Stimulated activated effector memory CD8-positive, alpha-beta T cell treated with anti-CD3 and anti-CD28 coated beads, Interleukin-12 subunit alpha, Interleukin-12 subunit beta, amount 100 ng/mL, for 72 hours (primary cell): Measurements from ENCODE around the gene VPS37C.

Source experiments
- ATAC-seq: fragments of 150-1000 bp; cut with Tn5 transposase; 2 replicates; pipeline ENCODE4 v1.10.0; 2021
- DNase-seq, 2 donors: peaks; one replicate each; pipeline ENCODE4 v3.0.0; 2021 to 2022; ENCODE audit warnings: low spot score in 2 of 2
- H3K27ac Mint-ChIP-seq: one replicate; pipeline ENCODE4 v1.8.0; 2022; ENCODE audit warnings: mild to moderate bottlenecking, mixed read lengths
- H3K36me3 Mint-ChIP-seq: one replicate; pipeline ENCODE4 v1.8.0; 2022; ENCODE audit warnings: mild to moderate bottlenecking, mixed read lengths
- H3K4me1 Mint-ChIP-seq: one replicate; pipeline ENCODE4 v1.8.0; 2022; ENCODE audit warnings: mixed read lengths
- H3K4me3 Mint-ChIP-seq: one replicate; pipeline ENCODE4 v1.8.0; 2022; ENCODE audit warnings: mild to moderate bottlenecking, mixed read lengths
- H3K9me3 Mint-ChIP-seq: one replicate; pipeline ENCODE4 v1.8.0; 2022; ENCODE audit warnings: mixed read lengths

VPS37C gene

DNA sequence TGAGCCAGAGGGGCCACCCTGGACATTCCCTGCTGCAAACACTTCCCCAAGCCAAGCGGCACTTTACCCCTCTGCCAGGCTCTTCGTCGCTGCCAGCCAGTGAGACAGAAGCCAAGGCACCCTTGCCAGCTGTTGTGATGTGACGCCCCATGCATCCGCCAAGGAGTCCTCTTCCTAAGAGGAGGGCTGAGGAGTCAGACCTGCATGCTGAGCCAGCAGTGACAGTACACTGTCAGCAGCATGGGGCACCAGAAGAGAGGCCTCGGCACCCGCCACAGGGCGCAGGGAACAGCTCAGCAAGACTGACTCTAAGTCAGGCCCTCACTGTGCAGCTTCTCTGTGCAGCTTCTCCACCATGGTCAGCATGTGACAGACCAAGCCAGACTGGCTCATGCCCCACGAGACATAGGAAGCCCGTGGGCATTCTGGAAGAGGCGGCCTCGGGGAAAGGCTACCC is 26.4 kb downstream of the VPS37C start:
- DNase-seq (no peak), ATAC-seq (no peak)
- Mint-ChIP-seq H3K27ac (peak overlapping the region; percentile 21), H3K9me3 (no peaks in the 10 kb centered on the region), H3K4me3 (no peak overlapping the region), H3K4me1 (peaks cover 3% of the 10 kb centered on the region), H3K36me3 (peaks cover 7% of the 10 kb centered on the region)

DNA sequence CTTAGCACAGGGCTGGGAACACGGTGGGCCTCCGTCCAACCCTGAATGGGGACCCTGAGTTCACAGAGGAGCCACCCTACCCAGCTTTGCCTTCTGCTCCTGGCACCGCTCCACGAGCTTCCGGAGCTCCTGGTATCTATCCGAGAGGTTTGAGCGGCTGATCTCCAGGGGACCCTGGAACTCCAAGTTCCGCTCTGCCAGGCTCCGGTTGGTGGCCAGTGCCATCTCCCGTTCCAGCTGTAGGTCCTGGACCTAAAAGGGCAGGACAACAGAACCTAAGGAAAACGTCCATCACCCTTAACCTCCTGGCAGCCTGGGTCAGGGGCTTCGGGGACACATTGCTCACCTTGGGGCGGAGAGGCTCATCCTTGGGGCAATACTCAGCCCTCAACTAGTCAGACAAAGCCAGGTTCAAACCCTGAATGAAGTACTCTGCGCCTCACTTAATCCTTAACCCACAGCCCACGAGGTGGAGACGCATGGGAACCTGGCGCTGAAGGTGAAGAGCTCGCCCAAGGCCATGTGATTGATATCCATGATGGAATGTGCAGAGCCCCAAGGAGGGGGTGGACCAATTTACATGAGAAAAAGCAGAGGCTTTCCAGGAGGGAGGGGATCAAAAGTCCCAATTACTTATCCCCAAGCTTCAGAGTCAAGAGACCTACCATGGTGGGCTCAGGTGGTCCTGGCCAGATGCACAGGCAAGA is 27.1 kb downstream of the VPS37C start:
- H3K4me3 Mint-ChIP-seq: no peak overlapping the region
- ATAC-seq: no peak
- peaks cover 7% of the 10 kb centered on the region for H3K4me1 Mint-ChIP-seq
- no peak for DNase-seq
- H3K27ac Mint-ChIP-seq: peak overlapping the region; percentile 21
- no peaks in the 10 kb centered on the region for H3K9me3 Mint-ChIP-seq
- H3K36me3 Mint-ChIP-seq: peaks cover 11% of the 10 kb centered on the region

DNA sequence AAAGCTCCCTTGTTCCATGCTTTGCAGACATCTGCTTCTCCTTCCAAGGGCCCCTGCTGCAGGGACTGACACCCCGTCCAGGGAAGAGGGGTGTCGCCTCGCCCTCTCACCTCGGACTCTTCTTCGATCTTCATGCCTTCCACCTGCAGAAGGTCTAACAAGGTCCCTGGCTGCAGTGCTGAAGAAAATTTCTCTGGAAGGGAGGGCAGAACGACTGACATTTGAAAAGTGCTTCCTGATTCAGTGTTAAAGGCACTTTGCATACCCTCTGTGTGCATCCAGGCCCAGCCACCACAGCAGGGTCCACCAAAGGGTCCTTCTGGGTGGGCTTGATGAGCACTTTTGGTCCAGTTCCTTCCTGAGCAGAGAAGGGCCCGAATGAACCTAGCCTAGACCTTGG is 28.1 kb downstream of the VPS37C start:
- DNase-seq (no peak), ATAC-seq (no peak)
- peaks cover 21% of the 10 kb centered on the region for H3K36me3 Mint-ChIP-seq
- H3K27ac Mint-ChIP-seq: no peak overlapping the region
- no peak overlapping the region for H3K4me3 Mint-ChIP-seq
- no peaks in the 10 kb centered on the region for H3K9me3 Mint-ChIP-seq
- peaks cover 7% of the 10 kb centered on the region for H3K4me1 Mint-ChIP-seq

DNA sequence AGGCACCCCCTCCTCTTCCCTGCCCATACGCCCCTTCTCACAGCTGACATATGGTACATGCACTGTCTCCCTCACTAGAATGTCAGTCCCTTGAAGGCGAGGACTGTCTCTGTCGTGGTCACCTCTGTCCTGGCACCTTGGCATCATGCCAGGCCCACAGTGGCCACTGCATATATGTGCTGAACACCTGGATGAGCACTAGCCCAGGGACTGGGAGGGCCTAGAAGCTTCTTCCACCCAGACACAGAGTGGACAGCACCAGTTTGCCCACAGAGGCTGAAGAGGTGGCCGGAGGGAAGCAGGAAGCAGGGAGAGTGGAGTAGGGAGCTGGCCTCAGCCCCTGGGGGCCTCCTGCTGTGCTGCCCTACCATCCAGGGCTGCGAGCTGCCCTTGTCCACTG is 28.6 kb downstream of the VPS37C start:
- Mint-ChIP-seq H3K9me3 (no peaks in the 10 kb centered on the region), H3K4me3 (no peak overlapping the region), H3K4me1 (peaks cover 7% of the 10 kb centered on the region), H3K27ac (peak overlapping the region; percentile 73), H3K36me3 (peaks cover 24% of the 10 kb centered on the region)
- DNase-seq (no peak), ATAC-seq (no peak)

DNA sequence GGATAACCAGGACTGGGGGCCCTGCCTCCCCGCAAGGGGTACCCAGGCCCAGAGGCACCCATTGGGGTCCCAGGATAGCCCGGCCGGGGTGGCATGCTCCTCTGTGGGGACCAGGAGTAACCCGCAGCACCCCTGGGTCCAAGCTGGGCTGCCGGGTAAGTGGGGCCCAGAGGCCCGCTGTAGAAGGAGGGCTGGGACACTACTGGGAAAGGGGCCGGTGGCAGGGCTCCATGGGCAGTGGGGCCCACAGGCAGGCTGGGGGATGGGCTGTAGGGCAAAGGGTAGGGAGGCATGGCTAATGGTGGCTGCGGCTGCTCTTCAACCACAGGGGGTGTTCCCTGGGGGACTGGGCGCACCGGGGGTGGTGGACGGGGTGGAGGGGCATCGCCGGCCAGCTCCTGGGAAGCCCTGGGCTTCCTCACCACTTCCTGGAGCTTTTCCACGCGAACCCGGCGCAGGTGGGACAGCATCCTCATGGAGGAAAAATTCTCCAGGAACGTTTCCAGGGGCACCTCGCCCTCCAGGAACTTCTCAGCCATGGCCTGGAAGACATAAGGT is 29.1 kb downstream of the VPS37C start:
- H3K4me1 Mint-ChIP-seq: peaks cover 7% of the 10 kb centered on the region
- H3K36me3 Mint-ChIP-seq: peaks cover 28% of the 10 kb centered on the region
- H3K27ac Mint-ChIP-seq: peak overlapping the region; percentile 73
- ATAC-seq (no peak), DNase-seq (no peak)
- no peak overlapping the region for H3K4me3 Mint-ChIP-seq
- no peaks in the 10 kb centered on the region for H3K9me3 Mint-ChIP-seq

DNA sequence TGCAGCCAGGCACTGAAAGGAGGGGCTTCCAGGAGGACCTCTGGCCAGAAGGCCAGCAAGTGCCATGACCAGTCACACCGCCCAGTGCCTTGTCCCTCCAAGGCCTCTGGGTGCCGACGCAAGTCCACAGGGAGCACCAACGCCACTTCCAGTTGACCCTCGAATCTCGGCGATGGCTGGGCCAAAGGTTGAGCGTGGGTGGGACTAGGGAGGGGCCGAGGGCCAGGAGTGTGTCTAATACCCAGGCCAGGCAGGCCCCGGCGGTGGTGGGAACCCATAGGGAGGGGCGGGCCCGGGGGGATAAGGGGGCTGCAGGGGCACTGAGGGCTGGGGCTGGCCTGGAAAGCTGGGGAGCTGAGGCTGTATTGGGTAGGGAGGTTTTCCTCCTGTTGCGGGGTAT is 29.6 kb downstream of the VPS37C start:
- Mint-ChIP-seq H3K36me3 (peaks cover 33% of the 10 kb centered on the region), H3K4me1 (peaks cover 7% of the 10 kb centered on the region), H3K4me3 (no peak overlapping the region), H3K27ac (no peak overlapping the region), H3K9me3 (no peaks in the 10 kb centered on the region)
- ATAC-seq (no peak), DNase-seq (no peak)

DNA sequence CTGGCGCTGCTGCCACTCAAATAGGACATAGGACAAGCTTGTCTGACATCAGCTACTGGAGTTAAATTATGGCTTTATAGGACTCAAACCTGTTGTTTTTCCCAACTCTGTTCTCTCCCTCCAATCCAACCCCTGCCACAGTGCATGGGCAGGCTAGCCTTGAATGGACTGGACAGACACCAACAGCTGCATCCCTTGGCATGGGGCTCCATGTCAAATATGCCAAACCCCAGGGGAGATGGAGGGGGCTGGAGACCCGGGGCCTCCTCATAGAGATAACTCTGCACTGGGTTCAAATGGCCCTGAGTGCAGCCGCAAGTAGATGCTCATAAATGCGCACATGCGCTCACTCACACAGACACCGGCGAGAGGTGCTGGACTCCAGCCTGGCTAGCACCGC is 30.0 kb downstream of the VPS37C start:
- H3K4me3 Mint-ChIP-seq: no peak overlapping the region
- ATAC-seq (no peak), DNase-seq (no peak)
- peaks cover 7% of the 10 kb centered on the region for H3K4me1 Mint-ChIP-seq
- H3K9me3 Mint-ChIP-seq: no peaks in the 10 kb centered on the region
- H3K27ac Mint-ChIP-seq: peak overlapping the region; percentile 63
- peaks cover 37% of the 10 kb centered on the region for H3K36me3 Mint-ChIP-seq

DNA sequence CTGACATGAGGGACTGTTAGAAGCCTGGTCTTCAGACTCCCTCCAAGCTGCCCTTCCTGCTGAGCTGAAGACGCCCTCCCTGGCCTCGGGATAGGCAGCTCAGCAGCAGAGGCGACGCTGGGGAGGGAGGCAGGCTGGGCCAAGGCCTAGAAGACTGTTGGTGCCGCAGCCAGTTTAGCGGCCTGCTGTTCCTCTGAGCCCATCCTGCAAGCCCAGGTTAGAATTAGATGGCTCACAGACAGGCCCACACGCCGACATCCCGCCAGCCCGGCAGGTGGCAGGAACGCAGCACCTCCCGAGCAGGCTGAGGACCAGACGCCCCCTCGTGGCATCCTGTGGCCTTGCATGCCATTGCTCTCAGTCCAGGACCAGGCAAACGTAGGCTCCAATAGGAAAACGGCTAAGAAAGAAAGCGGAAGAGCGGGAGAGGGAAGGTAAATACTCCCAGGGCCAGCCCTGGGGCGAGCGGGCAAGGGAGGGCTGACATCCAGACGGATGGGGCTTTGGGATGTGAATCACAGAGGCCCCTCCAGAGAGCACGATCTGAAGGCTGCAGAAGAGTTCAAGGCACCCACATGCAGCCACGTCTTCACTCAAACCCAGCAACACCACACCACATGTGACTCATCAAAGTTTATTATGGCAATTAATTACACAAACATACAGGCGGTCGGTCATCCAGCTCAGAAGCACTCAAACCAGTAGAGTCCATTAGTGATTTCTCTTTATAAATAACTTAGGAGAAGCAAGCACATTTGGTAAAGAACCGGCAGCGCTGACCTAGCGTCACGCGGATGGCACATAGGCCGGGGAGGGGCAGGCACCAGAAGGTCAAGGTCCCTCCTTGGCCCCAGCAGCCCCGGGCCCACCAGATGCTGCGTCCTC is 31.3 kb downstream of the VPS37C start:
- DNase-seq (peak; percentile 85 to 94), ATAC-seq (peak; percentile 89)
- peaks cover 49% of the 10 kb centered on the region for H3K36me3 Mint-ChIP-seq
- H3K4me3 Mint-ChIP-seq: peak overlapping the region; percentile 44
- H3K4me1 Mint-ChIP-seq: peaks cover 7% of the 10 kb centered on the region
- no peaks in the 10 kb centered on the region for H3K9me3 Mint-ChIP-seq
- peak overlapping the region; percentile 63 for H3K27ac Mint-ChIP-seq

DNA sequence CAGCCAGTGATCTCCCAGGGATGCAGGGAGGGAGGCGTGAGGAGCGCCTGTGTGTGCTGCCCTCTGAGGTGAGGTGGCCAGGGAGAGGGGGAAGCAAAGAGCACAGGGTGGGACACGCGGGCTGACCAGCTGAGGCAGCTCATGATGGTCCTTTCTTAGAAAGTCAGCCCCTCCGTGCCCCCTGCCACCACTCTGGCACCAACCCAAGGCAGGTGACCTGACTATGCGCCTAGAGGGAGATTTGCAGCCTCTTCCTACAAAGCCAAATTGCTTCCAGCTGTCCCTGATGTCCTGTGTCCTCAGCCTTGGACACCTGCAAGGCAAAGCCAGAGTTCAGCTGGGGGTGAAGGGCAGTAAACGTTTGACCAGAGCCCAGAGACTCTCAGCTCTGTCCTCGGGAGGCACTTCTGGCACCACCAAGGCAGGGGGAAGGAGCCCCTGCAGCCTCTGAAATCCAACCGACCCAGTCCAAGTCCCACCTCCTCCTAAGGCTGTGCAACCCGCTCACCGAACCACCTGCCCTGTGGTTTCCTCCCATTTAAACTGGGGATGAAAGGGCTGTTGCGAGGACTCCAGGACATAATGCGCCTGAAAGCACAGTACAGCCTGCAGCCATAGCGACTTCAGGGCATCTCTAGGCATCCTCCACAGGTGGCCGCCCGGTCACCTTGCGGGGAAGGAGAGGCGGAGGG is 32.1 kb downstream of the VPS37C start:
- Mint-ChIP-seq H3K4me3 (no peak overlapping the region), H3K4me1 (peaks cover 7% of the 10 kb centered on the region), H3K9me3 (no peaks in the 10 kb centered on the region), H3K27ac (no peak overlapping the region), H3K36me3 (peaks cover 57% of the 10 kb centered on the region)
- ATAC-seq (no peak), DNase-seq (no peak)

DNA sequence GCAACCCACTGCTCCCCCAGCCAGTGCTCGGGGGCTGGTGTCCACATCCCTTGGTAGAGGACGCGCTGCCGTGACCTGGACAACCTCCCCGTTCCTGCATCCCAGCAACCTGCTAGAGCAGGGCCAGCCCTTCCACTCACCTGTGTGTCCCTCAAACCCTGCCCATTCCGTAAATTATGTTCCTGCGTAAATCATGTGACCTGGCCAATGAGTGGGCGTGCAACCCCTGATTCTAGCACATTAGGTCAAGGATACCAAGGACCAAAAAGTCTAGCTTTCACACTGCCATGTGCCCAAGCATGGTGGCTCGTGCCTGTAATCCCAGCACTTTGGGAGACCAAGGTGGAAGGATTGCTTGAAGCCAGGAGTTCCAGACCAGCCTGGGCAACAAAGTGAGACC is 33.2 kb downstream of the VPS37C start:
- peaks cover 68% of the 10 kb centered on the region for H3K36me3 Mint-ChIP-seq
- ATAC-seq: no peak
- no peak overlapping the region for H3K27ac Mint-ChIP-seq

DNA sequence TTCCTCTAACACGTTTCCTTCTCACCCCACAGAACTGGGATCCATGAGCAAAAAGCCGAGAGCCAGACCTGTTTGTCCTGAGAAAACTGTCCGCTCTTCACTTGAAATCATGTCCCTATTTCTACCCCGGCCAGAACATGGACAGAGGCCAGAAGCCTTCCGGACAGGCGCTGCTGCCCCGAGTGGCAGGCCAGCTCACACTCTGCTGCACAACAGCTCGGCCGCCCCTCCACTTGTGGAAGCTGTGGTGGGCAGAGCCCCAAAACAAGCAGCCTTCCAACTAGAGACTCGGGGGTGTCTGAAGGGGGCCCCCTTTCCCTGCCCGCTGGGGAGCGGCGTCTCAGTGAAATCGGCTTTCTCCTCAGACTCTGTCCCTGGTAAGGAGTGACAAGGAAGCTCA is 35.0 kb downstream of the VPS37C start:
- H3K36me3 Mint-ChIP-seq: peaks cover 78% of the 10 kb centered on the region
- no peak for ATAC-seq

More for the DNA sequence above, 33.2 kb downstream of the VPS37C start:
- no peak for DNase-seq
- Mint-ChIP-seq H3K4me1 (peaks cover 7% of the 10 kb centered on the region), H3K9me3 (no peaks in the 10 kb centered on the region), H3K4me3 (no peak overlapping the region)

DNA sequence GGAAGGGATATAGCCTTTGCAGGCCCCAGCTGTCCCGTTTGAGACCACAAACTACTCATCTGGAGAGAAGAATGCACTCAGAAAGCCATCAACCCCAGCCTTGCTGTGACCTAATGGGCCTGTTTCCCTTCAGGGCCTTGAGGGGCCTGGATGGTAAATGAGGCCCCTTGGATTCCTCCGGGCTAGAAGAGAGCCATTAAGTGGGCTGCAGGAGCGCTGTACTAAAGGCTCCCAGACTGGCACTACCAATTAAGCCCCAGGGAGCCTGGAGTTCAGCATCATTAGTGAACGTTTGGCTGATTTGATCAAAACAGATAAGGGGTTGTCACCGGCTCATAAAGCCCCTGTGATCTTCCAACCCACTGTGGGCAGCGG is 35.9 kb downstream of the VPS37C start:
- H3K4me1 Mint-ChIP-seq: peaks cover 8% of the 10 kb centered on the region
- peaks cover 87% of the 10 kb centered on the region for H3K36me3 Mint-ChIP-seq
- ATAC-seq: no peak
- H3K27ac Mint-ChIP-seq: no peak overlapping the region
- H3K9me3 Mint-ChIP-seq: no peaks in the 10 kb centered on the region
- no peak for DNase-seq
- H3K4me3 Mint-ChIP-seq: no peak overlapping the region

More for the DNA sequence above, 35.0 kb downstream of the VPS37C start:
- no peak for DNase-seq
- Mint-ChIP-seq H3K4me3 (no peak overlapping the region), H3K4me1 (peaks cover 7% of the 10 kb centered on the region), H3K27ac (peak overlapping the region; percentile 79), H3K9me3 (no peaks in the 10 kb centered on the region)

DNA sequence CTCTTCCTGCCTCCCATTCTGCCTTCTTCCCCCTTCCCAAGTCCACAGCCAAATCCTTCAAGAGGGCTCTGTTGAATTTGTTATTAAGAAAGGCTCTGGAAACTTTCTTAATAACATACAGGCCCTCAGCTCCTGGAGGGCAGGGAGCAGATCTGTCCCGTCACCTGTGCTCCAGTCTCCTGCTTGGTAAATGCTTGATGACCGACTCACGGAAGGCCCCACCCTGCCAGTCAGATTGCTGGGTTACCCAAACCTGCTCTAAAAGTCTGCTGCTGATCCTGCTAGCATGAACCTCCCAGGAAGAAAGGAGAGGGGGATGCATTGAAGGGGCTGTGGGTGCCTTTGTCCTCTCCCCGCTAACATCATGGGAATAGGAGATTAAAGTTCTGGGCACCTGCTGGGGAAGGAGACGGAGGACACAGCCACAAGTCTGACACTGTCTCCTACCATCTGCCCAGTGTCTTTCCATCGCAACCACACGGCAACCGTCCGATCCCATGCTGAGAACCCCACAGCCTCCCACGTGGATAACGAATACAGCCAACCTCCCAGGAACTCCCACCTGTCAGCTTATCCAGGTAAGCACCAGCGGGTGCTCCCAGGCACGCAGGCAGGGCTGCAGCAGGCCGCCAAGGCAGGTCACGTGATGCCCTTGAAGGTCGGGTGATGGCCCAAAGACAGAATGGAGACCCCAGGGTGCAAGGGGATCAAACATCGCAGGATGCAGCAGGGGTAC is 36.5 kb downstream of the VPS37C start:
- peaks cover 10% of the 10 kb centered on the region for H3K4me1 Mint-ChIP-seq
- peaks cover 88% of the 10 kb centered on the region for H3K36me3 Mint-ChIP-seq
- no peak overlapping the region for H3K27ac Mint-ChIP-seq

DNA sequence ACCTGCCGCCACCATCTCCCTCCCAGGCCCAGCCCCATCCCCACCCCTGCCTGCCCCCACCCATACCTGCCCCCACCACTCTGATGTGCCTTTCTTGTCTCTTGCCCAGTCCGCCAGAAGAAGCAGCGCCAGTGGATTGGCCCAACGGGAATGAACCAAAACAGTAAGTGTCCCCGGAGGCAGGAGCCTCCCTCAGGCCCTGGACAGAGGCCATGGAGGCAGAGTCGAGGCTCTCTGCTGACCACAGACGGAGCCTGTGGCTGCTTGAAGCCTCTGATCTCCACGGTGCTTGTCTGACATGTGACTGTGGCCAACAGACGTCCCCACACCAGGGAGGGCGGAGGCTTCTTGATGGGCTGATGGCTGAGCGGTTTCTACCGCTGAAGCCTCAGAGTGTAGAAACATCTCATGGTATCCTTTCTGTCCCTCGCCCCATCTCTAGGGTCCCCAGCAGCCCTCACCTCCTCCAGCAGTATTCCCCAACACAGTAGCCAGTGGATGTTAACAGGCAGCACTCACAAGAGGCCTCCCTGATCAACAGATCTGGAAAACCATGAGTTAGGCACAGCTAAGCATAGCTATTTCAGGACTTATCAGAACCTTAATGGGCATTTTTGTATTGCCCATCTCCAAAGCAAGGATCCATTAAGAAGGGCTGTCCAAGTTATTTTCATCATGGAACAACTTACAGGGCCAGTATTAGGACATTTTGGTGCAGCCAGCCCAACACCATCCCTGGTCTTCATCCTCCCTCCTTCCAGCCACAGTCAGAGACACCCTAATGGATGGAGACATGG is 37.3 kb downstream of the VPS37C start:
- Mint-ChIP-seq H3K4me1 (peaks cover 15% of the 10 kb centered on the region), H3K27ac (peak overlapping the region; percentile 63), H3K36me3 (peaks cover 91% of the 10 kb centered on the region), H3K4me3 (no peak overlapping the region), H3K9me3 (no peaks in the 10 kb centered on the region)
- no peak for ATAC-seq
- DNase-seq: no peak

More for the DNA sequence above, 36.5 kb downstream of the VPS37C start:
- H3K9me3 Mint-ChIP-seq: no peaks in the 10 kb centered on the region
- H3K4me3 Mint-ChIP-seq: no peak overlapping the region
- ATAC-seq: no peak
- no peak for DNase-seq
